ENCODE data around the gene PREX1. TPM values are rescaled to one million over a fixed set of nuclear protein-coding genes. Genes with fewer than 3 reads are reported as not detected.

Gene PREX1
- total and polyA plus RNA-seq, 9 donors: 16.7 to 32.5 (median 22.5) TPM

DNA sequence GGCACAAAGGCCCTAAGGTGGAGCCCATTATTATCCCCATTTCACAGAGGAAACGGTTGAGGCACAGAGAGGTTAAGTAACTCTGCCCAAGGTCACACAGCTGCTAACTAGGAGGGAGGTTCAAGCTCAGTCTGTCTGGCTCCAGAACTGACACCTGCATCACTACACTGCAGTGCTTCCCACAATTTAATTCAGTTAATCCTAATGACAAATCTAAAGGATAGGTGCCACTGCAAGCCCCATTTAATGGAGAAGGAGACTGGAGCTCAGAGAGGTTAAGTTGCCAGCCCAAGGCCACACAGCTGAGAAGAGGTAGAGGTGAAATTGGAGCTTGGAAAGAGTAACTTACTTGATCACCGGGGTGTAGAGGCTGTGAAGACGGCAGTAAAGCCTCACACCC lies 148.8 kb downstream of the PREX1 start:
- DNase-seq: no peak

GRCh38 chr20:48678421-48678820 lies 149.4 kb downstream of the PREX1 start:
- Histone ChIP-seq H3K4me1 (ENCODE audit: control insufficient read depth, insufficient read depth, low read length) (peaks cover 36% of the 10 kb centered on the region), H3K27ac (ENCODE audit: low read length) (no peak overlapping the region), H3K9me3 (replicated peaks; ENCODE audit: control insufficient read depth, low read depth, low read length) (no peaks in the 10 kb centered on the region), H3K4me3 (ENCODE audit: low read length) (no peak overlapping the region), H3K36me3 (ENCODE audit: control insufficient read depth, insufficient read depth, low read length) (peaks cover 52% of the 10 kb centered on the region), H3K27me3 (ENCODE audit: control insufficient read depth, insufficient read depth, low read length) (no peaks in the 10 kb centered on the region)
- no peak for DNase-seq
- WGBS (ENCODE audit: insufficient coverage): 0% methylated on average over 2 of the region's 5 CpGs

More for the DNA sequence above, 148.8 kb downstream of the PREX1 start:
- WGBS (ENCODE audit: insufficient coverage): 78% methylated on average over 2 of the region's 3 CpGs
- H3K4me3 ChIP-seq (ENCODE audit: low read length): no peak overlapping the region
- H3K36me3 ChIP-seq (ENCODE audit: control insufficient read depth, insufficient read depth, low read length): peaks cover 50% of the 10 kb centered on the region
- H3K4me1 ChIP-seq (ENCODE audit: control insufficient read depth, insufficient read depth, low read length): peaks cover 42% of the 10 kb centered on the region
- H3K27me3 ChIP-seq (ENCODE audit: control insufficient read depth, insufficient read depth, low read length): no peaks in the 10 kb centered on the region
- no peak overlapping the region for H3K27ac ChIP-seq (ENCODE audit: low read length)
- H3K9me3 ChIP-seq (replicated peaks; ENCODE audit: control insufficient read depth, low read depth, low read length): no peaks in the 10 kb centered on the region

- H3K4me3 ChIP-seq (ENCODE audit: low read length): no peak overlapping the region
- no peak for DNase-seq
- WGBS (ENCODE audit: insufficient coverage): 37% methylated on average over 7 of the region's 12 CpGs
- H3K27ac ChIP-seq (ENCODE audit: low read length): no peak overlapping the region
- peaks cover 21% of the 10 kb centered on the region for H3K4me1 ChIP-seq (ENCODE audit: control insufficient read depth, insufficient read depth, low read length)
- no peaks in the 10 kb centered on the region for H3K9me3 ChIP-seq (replicated peaks; ENCODE audit: control insufficient read depth, low read depth, low read length)
- H3K36me3 ChIP-seq (ENCODE audit: control insufficient read depth, insufficient read depth, low read length): peaks cover 55% of the 10 kb centered on the region
- H3K27me3 ChIP-seq (ENCODE audit: control insufficient read depth, insufficient read depth, low read length): no peaks in the 10 kb centered on the region
Measured at GRCh38 chr20:48676795-48677460, 150.9 kb downstream of the PREX1 start.

DNA sequence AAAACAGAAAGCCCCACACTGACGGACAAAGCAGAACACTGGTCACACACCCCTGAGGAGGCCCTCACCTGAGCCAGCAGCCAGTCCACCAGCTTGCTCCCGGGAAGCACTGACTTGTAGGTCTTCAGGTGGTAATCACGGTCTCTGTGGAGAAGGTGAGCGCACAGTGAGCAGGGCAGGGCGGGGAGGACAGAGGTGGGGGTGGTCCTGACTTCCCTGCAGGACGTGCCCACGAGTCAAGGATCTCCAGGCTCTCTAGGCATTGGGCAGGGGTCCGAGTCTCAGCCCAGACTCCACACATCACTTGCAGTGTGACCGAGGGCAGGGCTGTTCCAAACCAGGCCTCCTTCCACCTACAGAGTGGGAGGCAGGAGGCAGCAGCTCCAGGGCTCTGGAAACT lies 151.7 kb downstream of the PREX1 start:
- WGBS (ENCODE audit: insufficient coverage): 77% methylated on average over 4 of the region's 9 CpGs
- H3K4me3 ChIP-seq (ENCODE audit: low read length): no peak overlapping the region
- H3K27ac ChIP-seq (ENCODE audit: low read length): no peak overlapping the region
- peaks cover 55% of the 10 kb centered on the region for H3K36me3 ChIP-seq (ENCODE audit: control insufficient read depth, insufficient read depth, low read length)
- H3K4me1 ChIP-seq (ENCODE audit: control insufficient read depth, insufficient read depth, low read length): peaks cover 13% of the 10 kb centered on the region
- no peaks in the 10 kb centered on the region for H3K27me3 ChIP-seq (ENCODE audit: control insufficient read depth, insufficient read depth, low read length)
- DNase-seq: no peak
- H3K9me3 ChIP-seq (replicated peaks; ENCODE audit: control insufficient read depth, low read depth, low read length): no peaks in the 10 kb centered on the region

DNA sequence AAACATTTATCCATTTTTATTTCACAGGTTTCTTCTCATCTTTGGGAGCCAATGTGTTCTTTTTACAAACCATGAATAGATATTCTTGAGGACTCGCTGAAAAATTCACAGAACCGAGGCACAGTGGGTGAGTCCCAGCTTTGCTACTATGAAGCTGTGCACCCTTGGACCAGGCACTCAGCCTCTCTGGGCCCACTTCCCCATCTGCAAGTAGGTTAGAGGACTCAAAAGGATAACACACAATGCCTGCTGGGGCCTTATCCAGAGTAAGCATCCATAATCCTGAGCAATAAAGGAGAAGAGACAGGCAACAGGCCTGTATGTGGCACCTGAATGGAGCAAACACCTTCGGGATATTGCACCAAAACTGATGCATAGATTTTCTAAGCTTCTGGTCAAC lies 153.3 kb downstream of the PREX1 start:
- Histone ChIP-seq H3K4me3 (ENCODE audit: low read length) (no peak overlapping the region), H3K9me3 (replicated peaks; ENCODE audit: control insufficient read depth, low read depth, low read length) (no peaks in the 10 kb centered on the region), H3K4me1 (ENCODE audit: control insufficient read depth, insufficient read depth, low read length) (peaks cover 12% of the 10 kb centered on the region), H3K36me3 (ENCODE audit: control insufficient read depth, insufficient read depth, low read length) (peaks cover 41% of the 10 kb centered on the region), H3K27me3 (ENCODE audit: control insufficient read depth, insufficient read depth, low read length) (no peaks in the 10 kb centered on the region), H3K27ac (ENCODE audit: low read length) (no peak overlapping the region)
- WGBS (ENCODE audit: insufficient coverage): 84% methylated on average over 3 of the region's 3 CpGs
- no peak for DNase-seq

DNA sequence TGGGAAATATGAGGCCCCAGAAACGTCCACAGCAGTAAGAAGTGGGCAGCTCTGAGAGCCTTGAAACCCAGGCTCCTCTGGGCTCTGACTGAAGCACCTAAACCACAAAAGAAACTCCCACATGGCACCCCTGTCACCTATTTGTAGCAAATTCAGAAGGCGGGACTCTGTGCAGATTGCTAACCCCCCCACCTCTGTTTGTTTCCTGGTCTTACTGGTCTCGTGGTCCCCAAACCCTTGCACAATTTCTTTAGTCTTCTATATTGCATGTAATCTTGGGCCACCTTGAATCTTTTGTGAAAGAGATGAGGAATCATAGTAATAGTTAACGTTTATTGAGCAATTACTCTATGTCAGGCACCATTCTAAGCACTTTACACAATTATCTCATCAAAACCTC lies 154.3 kb downstream of the PREX1 start:
- peaks cover 21% of the 10 kb centered on the region for H3K4me1 ChIP-seq (ENCODE audit: control insufficient read depth, insufficient read depth, low read length)
- H3K27me3 ChIP-seq (ENCODE audit: control insufficient read depth, insufficient read depth, low read length): no peaks in the 10 kb centered on the region
- no peak for DNase-seq
- no peak overlapping the region for H3K27ac ChIP-seq (ENCODE audit: low read length)
- no peak overlapping the region for H3K4me3 ChIP-seq (ENCODE audit: low read length)
- no peaks in the 10 kb centered on the region for H3K9me3 ChIP-seq (replicated peaks; ENCODE audit: control insufficient read depth, low read depth, low read length)
- WGBS (ENCODE audit: insufficient coverage): 100% methylated on average over 1 of the region's 4 CpGs
- H3K36me3 ChIP-seq (ENCODE audit: control insufficient read depth, insufficient read depth, low read length): peaks cover 31% of the 10 kb centered on the region

DNA sequence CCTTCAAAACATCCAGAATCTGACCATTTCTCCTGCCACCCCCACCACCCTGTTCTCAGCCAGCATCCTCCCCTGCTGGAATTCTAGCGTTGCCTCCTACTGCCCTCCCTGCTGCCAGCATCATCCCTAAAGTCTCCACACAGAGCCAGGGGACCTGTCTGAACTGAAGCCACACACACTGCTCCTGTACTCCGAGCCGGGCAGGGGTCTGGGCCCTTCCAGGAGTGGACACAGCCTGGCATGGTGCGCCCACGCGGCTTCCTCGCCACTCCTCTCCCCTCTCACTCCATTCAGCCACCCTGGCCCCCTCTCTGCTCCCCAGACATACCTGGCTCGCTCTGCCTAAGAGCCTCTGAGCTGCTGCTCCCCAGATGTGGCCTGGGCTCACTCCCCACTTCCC lies 155.5 kb downstream of the PREX1 start:
- DNase-seq: no peak
- peaks cover 31% of the 10 kb centered on the region for H3K36me3 ChIP-seq (ENCODE audit: control insufficient read depth, insufficient read depth, low read length)
- no peaks in the 10 kb centered on the region for H3K27me3 ChIP-seq (ENCODE audit: control insufficient read depth, insufficient read depth, low read length)
- 79% methylated on average over 8 of the region's 8 CpGs for WGBS (ENCODE audit: insufficient coverage)
- H3K4me3 ChIP-seq (ENCODE audit: low read length): no peak overlapping the region
- no peaks in the 10 kb centered on the region for H3K9me3 ChIP-seq (replicated peaks; ENCODE audit: control insufficient read depth, low read depth, low read length)
- peaks cover 29% of the 10 kb centered on the region for H3K4me1 ChIP-seq (ENCODE audit: control insufficient read depth, insufficient read depth, low read length)
- H3K27ac ChIP-seq (ENCODE audit: low read length): no peak overlapping the region

DNA sequence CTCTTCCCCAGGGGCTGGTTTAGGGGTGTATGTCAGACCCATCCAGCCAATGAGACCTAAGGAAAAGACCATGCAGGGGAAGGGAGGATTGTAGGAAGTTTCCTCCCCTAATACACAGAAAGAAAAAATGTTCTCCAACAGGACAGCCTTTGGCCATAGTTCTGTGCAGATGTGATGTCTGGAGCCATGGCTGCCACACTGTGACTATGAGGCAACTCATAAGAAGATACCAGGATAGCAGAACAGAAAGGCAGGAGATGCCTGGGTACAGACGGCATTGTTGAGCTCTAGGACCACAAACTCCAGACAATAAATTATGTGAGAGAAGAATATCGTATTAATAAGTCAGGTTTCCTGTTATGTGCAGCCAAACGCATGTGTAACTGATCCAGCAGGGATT lies 156.7 kb downstream of the PREX1 start:
- Histone ChIP-seq H3K27me3 (ENCODE audit: control insufficient read depth, insufficient read depth, low read length) (no peaks in the 10 kb centered on the region), H3K4me3 (ENCODE audit: low read length) (no peak overlapping the region), H3K9me3 (replicated peaks; ENCODE audit: control insufficient read depth, low read depth, low read length) (no peaks in the 10 kb centered on the region), H3K27ac (ENCODE audit: low read length) (no peak overlapping the region), H3K36me3 (ENCODE audit: control insufficient read depth, insufficient read depth, low read length) (peaks cover 26% of the 10 kb centered on the region), H3K4me1 (ENCODE audit: control insufficient read depth, insufficient read depth, low read length) (peaks cover 27% of the 10 kb centered on the region)
- 100% methylated on average over 1 of the region's 3 CpGs for WGBS (ENCODE audit: insufficient coverage)
- DNase-seq: no peak

GRCh38 chr20:48669946-48670605 lies 157.7 kb downstream of the PREX1 start:
- DNase-seq: no peak
- Histone ChIP-seq H3K27me3 (ENCODE audit: control insufficient read depth, insufficient read depth, low read length) (no peaks in the 10 kb centered on the region), H3K9me3 (replicated peaks; ENCODE audit: control insufficient read depth, low read depth, low read length) (no peaks in the 10 kb centered on the region), H3K4me3 (ENCODE audit: low read length) (no peak overlapping the region), H3K36me3 (ENCODE audit: control insufficient read depth, insufficient read depth, low read length) (peaks cover 22% of the 10 kb centered on the region), H3K27ac (ENCODE audit: low read length) (no peak overlapping the region), H3K4me1 (ENCODE audit: control insufficient read depth, insufficient read depth, low read length) (peaks cover 27% of the 10 kb centered on the region)
- 87% methylated on average over 9 of the region's 11 CpGs for WGBS (ENCODE audit: insufficient coverage)

- no peaks in the 10 kb centered on the region for H3K9me3 ChIP-seq (replicated peaks; ENCODE audit: control insufficient read depth, low read depth, low read length)
- H3K27ac ChIP-seq (ENCODE audit: low read length): peak overlapping the region; percentile 32
- H3K36me3 ChIP-seq (ENCODE audit: control insufficient read depth, insufficient read depth, low read length): peaks cover 15% of the 10 kb centered on the region
- WGBS (ENCODE audit: insufficient coverage): 46% methylated on average over 7 of the region's 10 CpGs
- DNase-seq: peak; percentile 76
- H3K4me3 ChIP-seq (ENCODE audit: low read length): no peak overlapping the region
- peaks cover 27% of the 10 kb centered on the region for H3K4me1 ChIP-seq (ENCODE audit: control insufficient read depth, insufficient read depth, low read length)
- no peaks in the 10 kb centered on the region for H3K27me3 ChIP-seq (ENCODE audit: control insufficient read depth, insufficient read depth, low read length)
Measured at GRCh38 chr20:48668451-48668946, 159.3 kb downstream of the PREX1 start.
